22Rv1 (cell line): ENCODE measurements around the gene VPS37B.

Experiments
- H3K27ac ChIP-seq: fragments of 450-650 bp; 2 replicates; pipeline ENCODE4 v1.5.1; 2017
- CTCF ChIP-seq: fragments of 450-650 bp; IDR thresholded peaks from 2 replicates; pipeline ENCODE4 v1.5.1; 2017; ENCODE audit warnings: mild to moderate bottlenecking
- ZFX ChIP-seq: fragments of 450-650 bp; IDR thresholded peaks from 2 replicates; pipeline ENCODE4 v1.6.1; 2017; ENCODE audit warnings: antibody characterized with exemption, borderline replicate concordance

Gene VPS37B

DNA sequence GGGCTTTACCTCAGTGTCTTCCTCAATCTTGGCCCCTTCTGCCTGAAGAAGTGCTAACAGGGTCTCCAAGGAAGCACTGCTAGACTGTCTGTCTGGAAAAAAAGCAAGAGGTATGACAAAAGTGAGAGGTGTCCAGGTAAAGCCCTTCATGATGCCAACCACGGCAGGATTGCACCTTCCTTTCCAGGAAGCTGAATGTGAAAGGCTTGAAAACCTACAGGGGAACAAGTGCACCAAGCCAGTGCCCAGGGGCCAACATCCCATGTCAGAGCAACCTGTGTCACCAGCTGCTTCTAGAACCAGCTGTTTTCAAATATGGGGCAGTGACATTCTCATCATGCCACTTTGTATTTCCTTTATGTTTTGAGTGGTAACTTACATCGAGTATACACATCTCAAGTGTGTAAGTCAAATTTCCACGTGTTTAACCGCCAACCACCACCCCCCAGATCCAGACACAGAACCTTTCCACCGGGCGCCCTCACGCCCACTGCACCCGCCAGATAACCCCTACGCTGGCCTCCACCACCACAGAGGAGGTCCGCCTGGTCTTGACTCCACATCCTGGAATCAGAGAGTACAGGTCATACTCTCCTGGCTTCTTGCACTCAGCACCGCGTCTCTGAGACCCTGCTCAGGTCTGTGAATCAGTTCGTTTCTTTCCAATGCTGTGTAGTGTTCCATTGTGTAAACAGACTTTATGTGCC is 27.3 kb downstream of the VPS37B start:
- H3K27ac ChIP-seq, result no peak overlapping the region

DNA sequence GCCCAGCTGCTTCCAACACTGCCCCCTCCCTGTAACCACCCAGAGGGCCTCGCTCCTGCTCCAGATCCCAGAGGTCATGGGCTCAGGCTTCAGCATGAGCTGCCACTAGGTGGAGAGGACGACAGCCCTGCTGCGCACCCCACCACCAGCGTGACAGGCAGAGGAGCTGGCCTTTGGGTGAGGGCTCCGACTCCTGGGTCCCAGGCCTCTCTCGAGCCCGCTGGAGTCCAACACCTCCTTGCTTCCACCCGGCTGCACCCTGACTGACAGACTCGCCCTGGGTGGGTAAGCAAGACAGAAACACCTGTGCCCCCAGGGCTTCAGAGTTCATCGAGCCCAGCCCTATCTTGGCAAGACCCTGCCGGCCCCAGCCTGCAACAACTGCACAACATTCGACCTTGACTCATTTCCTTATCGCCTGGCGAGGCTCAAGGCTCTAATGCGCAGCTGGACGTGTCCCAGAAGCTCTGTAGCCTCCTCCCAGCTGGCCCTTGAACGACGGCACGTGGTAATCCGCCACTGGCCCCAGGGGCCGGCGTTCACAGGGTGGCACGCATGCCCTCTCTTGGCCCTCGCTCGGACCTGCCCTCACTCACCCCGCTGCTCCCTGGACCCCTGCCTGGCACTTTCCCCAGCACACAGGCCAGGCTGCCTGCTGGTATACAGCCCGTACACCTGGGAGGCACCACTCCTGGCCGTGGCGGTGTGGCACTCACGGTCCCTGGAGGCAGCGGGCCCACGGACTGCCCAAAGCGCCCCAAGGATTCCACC is 28.0 kb downstream of the VPS37B start:
- H3K27ac ChIP-seq, result no peak overlapping the region

More for the DNA sequence above, 27.3 kb downstream of the VPS37B start:
- TF ChIP-seq ZFX (no peak), CTCF (no peak)

GRCh38 chr12:122866950-122867607 is 28.8 kb downstream of the VPS37B start:
- H3K27ac ChIP-seq, result no peak overlapping the region
- no peak for TF ChIP-seq ZFX
- no peak for TF ChIP-seq CTCF

More for the DNA sequence above, 28.0 kb downstream of the VPS37B start:
- no peak for TF ChIP-seq ZFX
- no peak; the same call in 1 of the 2 replicates for TF ChIP-seq CTCF

DNA sequence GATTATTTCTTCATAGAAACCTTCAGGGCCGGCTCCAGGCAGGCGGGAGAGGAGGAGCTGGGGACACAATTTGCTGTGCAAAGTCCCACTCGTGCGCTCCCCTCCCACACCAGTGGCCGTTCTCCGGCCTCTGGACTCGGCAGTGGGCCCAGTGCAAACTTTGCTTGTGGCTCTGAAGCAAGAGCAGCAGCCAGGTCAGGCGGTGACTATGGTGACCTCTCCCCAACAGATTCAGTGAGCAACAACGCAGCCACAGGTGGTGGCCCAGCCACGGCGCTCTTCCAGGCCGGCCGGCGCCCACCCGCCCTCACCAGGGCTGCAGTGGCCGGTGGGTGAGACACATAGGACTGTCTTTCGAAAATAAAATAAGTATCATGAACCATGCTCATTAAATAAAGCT is 29.5 kb downstream of the VPS37B start:
- H3K27ac ChIP-seq, result no peak overlapping the region
- TF ChIP-seq CTCF, result no peak

GRCh38 chr12:122865268-122866231 is 30.4 kb downstream of the VPS37B start:
- H3K27ac ChIP-seq, result peak overlapping the region; percentile 55; the same call in 1 of the 2 replicates
- TF ChIP-seq ZFX, result no peak
- peak; percentile 77 for TF ChIP-seq CTCF

DNA sequence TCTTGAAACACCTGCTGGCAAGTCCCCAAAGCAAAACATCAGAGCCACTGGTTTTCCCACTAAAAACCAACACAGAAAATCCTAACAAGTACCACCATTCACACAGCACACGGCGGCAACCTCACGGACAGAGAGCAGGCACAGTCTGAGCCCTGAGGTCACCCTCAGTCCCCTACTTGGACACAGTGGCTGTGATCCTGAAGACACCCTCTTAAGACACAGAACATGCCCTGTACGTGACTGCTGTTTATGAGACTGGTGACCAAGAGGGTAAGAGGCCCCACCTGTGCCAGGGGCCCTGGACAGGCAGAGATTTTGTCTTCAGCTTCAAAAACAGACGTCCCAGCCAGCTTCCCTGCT is 31.1 kb downstream of the VPS37B start:
- H3K27ac ChIP-seq, result peak overlapping the region; percentile 55; the same call in 1 of the 2 replicates
- no peak for TF ChIP-seq CTCF
- TF ChIP-seq ZFX, result no peak
